SK-N-MC (cell line): ENCODE measurements around the gene FDPS.

Experiments
- EZH2 ChIP-seq: fragments of 200-600 bp; sonication (generic); IDR thresholded peaks from one replicate; pipeline ENCODE4 v1.6.1; 2017; ENCODE audit warnings: antibody characterized with exemption
- POLR2AphosphoS5 ChIP-seq: IDR thresholded peaks from 2 replicates; pipeline ENCODE4 v1.6.1; 2012; ENCODE audit warnings: mild to moderate bottlenecking, low read depth, low read length, borderline replicate concordance

GRCh38 chr1:155293086-155293749 is 15.4 kb upstream of the FDPS start:
- no peak for TF ChIP-seq POLR2AphosphoS5
- no peak for TF ChIP-seq EZH2
